SU-DHL-6 (cell line): ENCODE measurements around the gene GABBR1.

Source experiments
- CTCF ChIP-seq: fragments of 200-600 bp; sonication (generic); IDR thresholded peaks from one replicate; pipeline ENCODE4 v1.5.1; 2017; ENCODE audit warnings: antibody characterized with exemption, mild to moderate bottlenecking, low read length, moderate library complexity; ENCODE audit not compliant: insufficient read depth, poor library complexity, severe bottlenecking
- EZH2phosphoT487 ChIP-seq: fragments of 200-600 bp; sonication (generic), shearing (Covaris generic); conservative IDR thresholded peaks from 2 replicates; pipeline ENCODE4 v1.6.1; 2018; ENCODE audit warnings: mild to moderate bottlenecking, antibody characterized with exemption, low read length, moderate library complexity, mixed read lengths

DNA sequence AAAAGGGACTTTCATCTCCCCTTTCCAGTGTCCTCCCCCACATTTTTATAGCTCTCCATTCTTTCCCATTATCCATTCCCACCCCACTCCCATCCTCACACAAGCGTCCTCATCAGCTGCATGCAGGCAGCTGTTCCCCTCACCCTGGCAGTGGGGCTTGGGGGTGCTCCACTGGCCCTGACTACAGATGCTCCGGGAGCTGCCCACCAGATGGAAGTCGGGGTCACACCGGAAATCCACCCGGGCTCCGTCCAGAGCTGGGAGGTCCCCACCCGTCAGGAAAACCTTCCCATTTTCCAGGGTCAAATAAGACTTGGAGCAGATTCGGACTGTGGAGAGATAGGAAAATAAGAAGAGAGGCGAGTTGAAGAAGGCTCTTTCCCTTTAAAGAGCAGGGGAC lies 2.7 kb downstream of the GABBR1 start:
- TF ChIP-seq CTCF = no peak
- TF ChIP-seq EZH2phosphoT487 = no peak
